ENCODE data around the gene TSHZ2. TPM values are rescaled to one million over a fixed set of nuclear protein-coding genes. Genes with fewer than 3 reads are reported as not detected.

Gene TSHZ2
- total RNA-seq, 6 experiments from 2014 or later = not detected

DNA sequence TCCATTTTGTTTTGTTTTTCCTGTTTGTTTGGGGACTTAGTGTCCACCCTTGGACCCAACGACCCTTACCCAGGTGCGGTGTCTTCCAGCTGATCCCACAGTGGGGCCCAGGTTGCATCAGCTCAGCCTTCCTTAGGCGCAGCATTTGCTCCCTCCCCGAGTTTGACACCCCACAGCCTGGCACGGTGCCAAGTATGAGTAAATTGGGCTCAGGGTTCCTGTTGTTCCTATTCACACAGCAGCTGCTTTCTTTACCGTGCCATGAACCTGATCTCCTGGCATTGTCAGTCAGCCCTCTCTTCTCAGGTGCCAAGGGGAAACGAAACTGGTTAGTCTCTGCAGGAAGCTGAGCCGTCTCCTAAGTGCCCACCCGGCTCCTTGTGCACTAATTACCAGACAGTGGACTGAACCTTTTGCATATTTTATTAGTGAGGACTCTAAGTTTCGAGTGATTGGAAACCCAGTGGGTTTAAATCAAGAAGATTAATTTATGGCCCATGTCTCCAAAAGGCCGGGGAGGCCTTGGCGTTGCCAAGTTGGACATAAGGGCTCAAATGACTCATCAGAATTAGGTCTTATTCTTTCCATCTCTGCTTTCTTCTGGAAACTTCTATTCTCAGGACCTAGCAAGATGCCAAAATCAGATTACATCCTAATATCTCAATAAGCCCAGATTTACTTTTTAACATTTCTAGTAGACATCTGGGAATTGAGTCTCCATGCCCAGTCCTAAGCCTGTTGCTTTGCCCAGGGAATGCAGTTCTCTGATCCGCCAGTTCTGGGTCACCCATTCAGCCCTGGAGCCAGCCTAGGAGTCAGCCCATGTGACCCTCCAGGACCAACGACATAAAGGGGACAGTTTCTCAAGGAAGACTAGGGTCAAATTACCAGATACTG, 68.8 kb downstream of the TSHZ2 start:
- H3K27ac Mint-ChIP-seq = no peak overlapping the region
- H3K4me1 Mint-ChIP-seq (ENCODE audit: low read depth) = no peaks in the 10 kb centered on the region
- no peak overlapping the region for H3K4me3 Mint-ChIP-seq
- no peaks in the 10 kb centered on the region for H3K36me3 Mint-ChIP-seq (ENCODE audit: low read depth)
- H3K9me3 Mint-ChIP-seq = peaks cover 51% of the 10 kb centered on the region
- H3K27me3 Mint-ChIP-seq (ENCODE audit: insufficient read depth) = no peaks in the 10 kb centered on the region; the same call in 1 of the 2 replicates
- DNase-seq = no peak
- TF ChIP-seq, protein P1, sequence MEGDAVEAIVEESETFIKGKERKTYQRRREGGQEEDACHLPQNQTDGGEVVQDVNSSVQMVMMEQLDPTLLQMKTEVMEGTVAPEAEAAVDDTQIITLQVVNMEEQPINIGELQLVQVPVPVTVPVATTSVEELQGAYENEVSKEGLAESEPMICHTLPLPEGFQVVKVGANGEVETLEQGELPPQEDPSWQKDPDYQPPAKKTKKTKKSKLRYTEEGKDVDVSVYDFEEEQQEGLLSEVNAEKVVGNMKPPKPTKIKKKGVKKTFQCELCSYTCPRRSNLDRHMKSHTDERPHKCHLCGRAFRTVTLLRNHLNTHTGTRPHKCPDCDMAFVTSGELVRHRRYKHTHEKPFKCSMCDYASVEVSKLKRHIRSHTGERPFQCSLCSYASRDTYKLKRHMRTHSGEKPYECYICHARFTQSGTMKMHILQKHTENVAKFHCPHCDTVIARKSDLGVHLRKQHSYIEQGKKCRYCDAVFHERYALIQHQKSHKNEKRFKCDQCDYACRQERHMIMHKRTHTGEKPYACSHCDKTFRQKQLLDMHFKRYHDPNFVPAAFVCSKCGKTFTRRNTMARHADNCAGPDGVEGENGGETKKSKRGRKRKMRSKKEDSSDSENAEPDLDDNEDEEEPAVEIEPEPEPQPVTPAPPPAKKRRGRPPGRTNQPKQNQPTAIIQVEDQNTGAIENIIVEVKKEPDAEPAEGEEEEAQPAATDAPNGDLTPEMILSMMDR (IDR thresholded peaks at IDR 0.05) = no peak

DNA sequence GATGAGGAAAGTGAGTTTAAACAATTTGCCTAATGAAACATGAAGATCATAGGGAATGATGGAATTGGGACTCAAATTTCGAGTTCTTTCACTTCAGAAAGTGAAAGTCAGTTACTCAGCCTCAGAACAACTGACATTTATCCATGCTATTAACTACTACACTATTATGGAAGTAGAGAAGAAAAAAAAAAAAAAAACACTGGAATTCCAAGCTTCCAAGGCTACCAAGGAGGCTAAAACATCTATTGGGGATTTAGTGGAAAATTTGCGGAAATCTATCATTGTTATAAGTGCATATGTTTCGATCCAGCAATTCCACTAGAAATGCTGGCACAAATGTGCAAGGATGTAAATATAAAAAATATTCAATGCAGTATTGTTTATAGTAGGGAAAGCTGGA, 70.4 kb downstream of the TSHZ2 start:
- Mint-ChIP-seq H3K4me3 (no peak overlapping the region), H3K9me3 (peaks cover 58% of the 10 kb centered on the region), H3K4me1 (ENCODE audit: low read depth) (no peaks in the 10 kb centered on the region), H3K36me3 (ENCODE audit: low read depth) (no peaks in the 10 kb centered on the region), H3K27ac (no peak overlapping the region), H3K27me3 (ENCODE audit: insufficient read depth) (no peaks in the 10 kb centered on the region; the same call in 1 of the 2 replicates)
- TF ChIP-seq, protein P1 (IDR thresholded peaks at IDR 0.05) = no peak
- no peak for DNase-seq

DNA sequence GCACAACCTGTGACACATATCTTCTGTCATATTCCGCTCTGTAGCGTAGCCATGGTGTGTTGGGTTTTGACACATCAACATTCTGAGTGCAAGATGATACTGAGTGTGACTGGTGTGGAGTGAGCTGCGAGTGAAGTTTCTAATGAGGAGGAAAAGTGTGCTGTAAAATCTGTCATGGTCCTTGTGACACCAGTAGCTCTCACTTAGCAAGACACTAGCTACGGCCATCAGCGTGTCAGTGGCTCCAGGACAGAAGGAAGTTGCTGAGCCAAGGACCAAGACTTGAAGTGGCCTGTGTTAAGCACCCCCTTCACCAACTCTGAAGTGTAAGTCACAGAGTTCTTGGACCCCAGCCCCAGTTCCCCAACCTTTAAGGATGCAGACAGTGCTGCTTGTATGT, 72.1 kb downstream of the TSHZ2 start:
- DNase-seq = no peak
- TF ChIP-seq, protein P1 (IDR thresholded peaks at IDR 0.05) = no peak
- Mint-ChIP-seq H3K4me1 (ENCODE audit: low read depth) (no peaks in the 10 kb centered on the region), H3K4me3 (no peak overlapping the region), H3K36me3 (ENCODE audit: low read depth) (no peaks in the 10 kb centered on the region), H3K9me3 (peaks cover 62% of the 10 kb centered on the region), H3K27ac (no peak overlapping the region), H3K27me3 (ENCODE audit: insufficient read depth) (no peaks in the 10 kb centered on the region; the same call in 1 of the 2 replicates)

DNA sequence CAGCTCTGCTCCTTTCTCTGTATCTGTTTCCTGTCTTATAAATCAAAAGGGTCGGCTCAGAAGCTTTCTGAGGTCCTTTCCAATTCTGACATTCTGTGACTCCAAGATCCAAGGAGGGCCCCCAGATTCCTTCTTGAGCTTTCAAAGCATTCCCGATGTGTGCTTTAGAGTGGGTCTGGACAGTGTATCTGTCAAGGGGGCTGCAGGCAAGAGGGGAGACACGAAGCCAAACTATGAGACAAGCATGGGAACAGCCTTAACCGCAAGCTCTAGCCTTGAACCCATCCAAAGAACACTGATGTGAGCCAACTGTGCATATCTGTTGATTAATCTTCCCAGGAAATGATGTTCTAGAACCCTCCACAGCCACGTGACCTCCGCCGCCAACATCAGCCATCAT, 73.8 kb downstream of the TSHZ2 start:
- Mint-ChIP-seq H3K27ac (no peak overlapping the region), H3K27me3 (ENCODE audit: insufficient read depth) (no peaks in the 10 kb centered on the region; the same call in none of the 2 replicates), H3K36me3 (ENCODE audit: low read depth) (no peaks in the 10 kb centered on the region), H3K9me3 (peaks cover 53% of the 10 kb centered on the region), H3K4me3 (no peak overlapping the region), H3K4me1 (ENCODE audit: low read depth) (no peaks in the 10 kb centered on the region)
- TF ChIP-seq, protein P1 (IDR thresholded peaks at IDR 0.05) = no peak
- DNase-seq = no peak

DNA sequence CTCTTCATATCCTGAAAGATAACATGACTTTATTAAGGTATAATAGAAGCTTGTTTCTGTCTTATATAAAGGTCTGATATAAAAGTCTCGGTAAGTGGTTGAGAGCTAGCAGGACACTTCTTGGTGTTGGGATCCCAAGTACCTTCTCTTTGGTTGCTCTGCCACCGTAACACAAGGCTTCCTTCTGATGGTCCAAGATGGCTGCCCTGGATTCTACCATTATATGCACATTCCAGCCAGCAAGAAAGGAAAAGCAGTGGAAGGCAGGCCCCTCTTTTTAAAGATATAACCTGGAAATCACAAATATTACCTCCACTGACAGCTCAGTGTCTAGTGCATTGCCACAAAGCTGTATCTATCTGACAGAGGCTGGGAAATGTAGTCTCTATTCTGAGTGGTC, 75.0 kb downstream of the TSHZ2 start:
- TF ChIP-seq, protein P1 (IDR thresholded peaks at IDR 0.05) = no peak
- Mint-ChIP-seq H3K27me3 (ENCODE audit: insufficient read depth) (no peaks in the 10 kb centered on the region; the same call in none of the 2 replicates), H3K9me3 (peaks cover 49% of the 10 kb centered on the region), H3K4me1 (ENCODE audit: low read depth) (no peaks in the 10 kb centered on the region), H3K36me3 (ENCODE audit: low read depth) (no peaks in the 10 kb centered on the region), H3K4me3 (no peak overlapping the region), H3K27ac (no peak overlapping the region)
- DNase-seq = no peak
